ENCODE data around the gene RAI1.

DNA sequence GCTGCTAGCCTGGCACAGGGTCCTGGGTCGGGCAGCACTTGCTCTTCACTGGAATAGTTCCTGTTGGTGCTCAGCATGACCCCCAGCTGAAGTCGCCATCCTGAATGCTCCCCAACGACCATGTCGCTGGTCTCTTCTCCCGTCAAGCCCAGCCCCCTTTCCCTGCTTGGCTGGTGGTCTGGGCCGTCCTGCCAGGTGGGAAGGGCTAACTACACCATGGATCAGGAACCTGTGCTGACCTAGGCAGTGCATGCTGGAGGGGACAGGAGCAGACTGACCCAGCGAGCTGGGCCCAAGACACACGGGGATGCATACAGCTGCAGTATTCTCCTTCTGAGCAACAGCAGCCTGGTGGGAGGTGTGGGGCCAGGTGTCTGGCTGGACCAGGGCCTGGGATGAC lies 164.7 kb downstream of the RAI1 start:
- TF ChIP-seq, protein P1, sequence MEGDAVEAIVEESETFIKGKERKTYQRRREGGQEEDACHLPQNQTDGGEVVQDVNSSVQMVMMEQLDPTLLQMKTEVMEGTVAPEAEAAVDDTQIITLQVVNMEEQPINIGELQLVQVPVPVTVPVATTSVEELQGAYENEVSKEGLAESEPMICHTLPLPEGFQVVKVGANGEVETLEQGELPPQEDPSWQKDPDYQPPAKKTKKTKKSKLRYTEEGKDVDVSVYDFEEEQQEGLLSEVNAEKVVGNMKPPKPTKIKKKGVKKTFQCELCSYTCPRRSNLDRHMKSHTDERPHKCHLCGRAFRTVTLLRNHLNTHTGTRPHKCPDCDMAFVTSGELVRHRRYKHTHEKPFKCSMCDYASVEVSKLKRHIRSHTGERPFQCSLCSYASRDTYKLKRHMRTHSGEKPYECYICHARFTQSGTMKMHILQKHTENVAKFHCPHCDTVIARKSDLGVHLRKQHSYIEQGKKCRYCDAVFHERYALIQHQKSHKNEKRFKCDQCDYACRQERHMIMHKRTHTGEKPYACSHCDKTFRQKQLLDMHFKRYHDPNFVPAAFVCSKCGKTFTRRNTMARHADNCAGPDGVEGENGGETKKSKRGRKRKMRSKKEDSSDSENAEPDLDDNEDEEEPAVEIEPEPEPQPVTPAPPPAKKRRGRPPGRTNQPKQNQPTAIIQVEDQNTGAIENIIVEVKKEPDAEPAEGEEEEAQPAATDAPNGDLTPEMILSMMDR (IDR thresholded peaks at IDR 0.05): no peak
- no peak for TF ChIP-seq POLR2A (IDR thresholded peaks at IDR 0.05)
